ENCODE results near the gene PTGFRN. TPM values are rescaled to one million over a fixed set of nuclear protein-coding genes. Genes with fewer than 3 reads are reported as not detected.

PTGFRN gene
- total and polyA plus RNA-seq, 2 of the 13 experiments (the other 11 are each of a cell fraction or from before 2014, with no cell fraction given), result 3.3 to 11.3 TPM

- no peak for TF ChIP-seq ZBTB10 (CRISPR knock-in tag; IDR thresholded peaks at IDR 0.05; ENCODE audit: borderline replicate concordance)
- TF ChIP-seq THAP11 (CRISPR knock-in tag; IDR thresholded peaks at IDR 0.05), result no peak
Measured at GRCh38 chr1:117011334-117011733, 101.6 kb downstream of the PTGFRN start (continued).

- Histone ChIP-seq H3K27ac (ENCODE audit: extremely low read length, insufficient read depth, low read length) (no peak overlapping the region), H4K20me1 (ENCODE audit: insufficient read depth, low read length) (no peaks in the 10 kb centered on the region), H3K4me1 (ENCODE audit: insufficient read depth, low read length) (no peaks in the 10 kb centered on the region), H3K79me2 (ENCODE audit: insufficient read depth, low read length) (no peaks in the 10 kb centered on the region), H3K9me3 (ENCODE audit: low read length) (no peaks in the 10 kb centered on the region), H3K4me3 (replicated peaks in 1 of 3; ENCODE audit: insufficient read depth in 1 of 3, low read depth in 2 of 3, low read length in 3 of 3) (no peak overlapping the region), H3K9ac (ENCODE audit: insufficient read depth, low read depth, low read length) (no peak overlapping the region), H2AFZ (ENCODE audit: low read length) (no peak overlapping the region), H3K4me2 (ENCODE audit: low read depth, low read length) (no peak overlapping the region), H3K27me3 (ENCODE audit: control insufficient read depth in 1 of 2, insufficient read depth in 2 of 2, low read length in 2 of 2) (no peaks in the 10 kb centered on the region; a peak in 1 of 5 replicates), H3K36me3 (replicated peaks in 1 of 2; ENCODE audit: control insufficient read depth in 1 of 2, insufficient read depth in 2 of 2, low read length in 2 of 2) (no peaks in the 10 kb centered on the region)
- BruUV-seq (replicated peaks), result no TSS peak
- no peak for DNase-seq (ENCODE audit: low spot score)
- in situ Hi-C loops (cut with HindIII; ENCODE audit: extremely low pct_ligation_motif_present, low pct_unique_long_range_greater_than_20kb), result no loop called here
- ChIA-PET CTCF (ENCODE audit: low intra/inter-chr PET ratio, low total read pairs) (no interaction called here), POLR2A (no interaction called here)
- intact Hi-C loops (cut with micrococcal nuclease; ENCODE audit: unreplicated experiment), result no loop called here
- 8% methylated on average over 3 of the region's 5 CpGs for WGBS (ENCODE audit: low lambda C conversion rate)
- no peak for ATAC-seq
- TF ChIP-seq SKI (IDR thresholded peaks at IDR 0.05; ENCODE audit: partially characterized antibody) (no peak), GATAD2A (CRISPR knock-in tag; IDR thresholded peaks at IDR 0.05) (no peak), IRX3 (CRISPR knock-in tag; IDR thresholded peaks at IDR 0.05; ENCODE audit: borderline replicate concordance, low read depth) (no peak), ETV6 (CRISPR knock-in tag; conservative IDR thresholded peaks at IDR 0.05) (no peak), PITX1 (CRISPR knock-in tag; IDR thresholded peaks at IDR 0.05) (no peak), LCORL (IDR thresholded peaks at IDR 0.05) (no peak), LCORL (CRISPR knock-in tag; IDR thresholded peaks at IDR 0.05) (no peak), ZKSCAN1 (IDR thresholded peaks at IDR 0.05; ENCODE audit: low read length) (no peak), ZNF546 (CRISPR knock-in tag; conservative IDR thresholded peaks at IDR 0.05) (no peak), ZBTB14 (CRISPR knock-in tag; IDR thresholded peaks at IDR 0.05) (no peak), ZNF274 (CRISPR knock-in tag; IDR thresholded peaks at IDR 0.05) (no peak), ZNF160 (CRISPR knock-in tag; IDR thresholded peaks at IDR 0.05) (no peak)
- TF ChIP-seq, protein P1, sequence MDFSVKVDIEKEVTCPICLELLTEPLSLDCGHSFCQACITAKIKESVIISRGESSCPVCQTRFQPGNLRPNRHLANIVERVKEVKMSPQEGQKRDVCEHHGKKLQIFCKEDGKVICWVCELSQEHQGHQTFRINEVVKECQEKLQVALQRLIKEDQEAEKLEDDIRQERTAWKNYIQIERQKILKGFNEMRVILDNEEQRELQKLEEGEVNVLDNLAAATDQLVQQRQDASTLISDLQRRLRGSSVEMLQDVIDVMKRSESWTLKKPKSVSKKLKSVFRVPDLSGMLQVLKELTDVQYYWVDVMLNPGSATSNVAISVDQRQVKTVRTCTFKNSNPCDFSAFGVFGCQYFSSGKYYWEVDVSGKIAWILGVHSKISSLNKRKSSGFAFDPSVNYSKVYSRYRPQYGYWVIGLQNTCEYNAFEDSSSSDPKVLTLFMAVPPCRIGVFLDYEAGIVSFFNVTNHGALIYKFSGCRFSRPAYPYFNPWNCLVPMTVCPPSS (IDR thresholded peaks at IDR 0.05), result no peak
- no peak for FAIRE-seq
Measured at GRCh38 chr1:117013309-117013858, 103.7 kb downstream of the PTGFRN start.

Data from HepG2 (cell line).